Prostate gland (tissue), 2 donors: ENCODE data around the gene GRIK2. TPM values are rescaled to one million over a fixed set of nuclear protein-coding genes. Genes with fewer than 3 reads are reported as not detected.

Experiments used
- DNase-seq: peaks from one replicate; pipeline ENCODE4 v3.0.0-alpha.2; 2019; ENCODE audit warnings: low spot score
- H3K27ac ChIP-seq, 2 donors: fragments of 200-600 bp; sonication (generic); 2 replicates each; pipeline ENCODE4 v1.5.1; 2017 to 2019
- H3K27me3 ChIP-seq: fragments of 200-600 bp; sonication (generic); replicated peaks from 2 replicates; pipeline ENCODE4 v1.5.1; 2019; ENCODE audit not compliant: insufficient read depth
- H3K36me3 ChIP-seq, 2 donors: fragments of 200-600 bp; sonication (generic); 1 replicate in 1 of 2; 2 replicates in 1 of 2; pipeline versions ENCODE4 v1.5.1 to v1.8.1; 2017 to 2019
- H3K4me1 ChIP-seq: fragments of 200-600 bp; sonication (generic); replicated peaks from 2 replicates; pipeline ENCODE4 v1.5.1; 2019
- H3K4me3 ChIP-seq, 2 donors: fragments of 200-600 bp; sonication (generic); 2 replicates each; pipeline ENCODE4 v1.5.1; 2017 to 2019
- H3K9me3 ChIP-seq: fragments of 200-600 bp; sonication (generic); 2 replicates; pipeline ENCODE4 v1.5.1; 2017
- POLR2A ChIP-seq: fragments of 450-650 bp; IDR thresholded peaks from one replicate; pipeline ENCODE4 v1.6.1; 2016; ENCODE audit warnings: antibody characterized with exemption, mild to moderate bottlenecking
- POLR2AphosphoS5 ChIP-seq: sonication (generic); formaldehyde crosslinking; IDR thresholded peaks from one replicate; pipeline ENCODE4 v1.6.1; 2017; ENCODE audit warnings: antibody characterized with exemption
- WGBS: methylation state at CpG from one replicate; pipeline ENCODE4 v1.1.5; 2018; 5-methylcytosine and 5-hydroxymethylcytosine counted together
- intact Hi-C: fragments of 100-400 bp; cut with DNase I; formaldehyde crosslinking; loops from one replicate; pipeline ENCODE4 v1.14.2; 2022
- total RNA-seq, 2 donors: library from RNA; depleted of rRNA; stranded (reverse); fragments of >200 nt; gene quantifications; one replicate each; pipeline ENCODE4 v1.1.0, GENCODE V29; 2016
- TF ChIP-seq, protein P1 (sequence below), 4 experiments: fragments of 200-600 bp in 2 of 4; fragments of 450-650 bp in 2 of 4; sonication (generic) in 2 of 4; IDR thresholded peaks; 1 replicate in 3 of 4; 2 replicates in 1 of 4; pipeline ENCODE4 v1.5.1; 2016 to 2019; ENCODE audit warnings: antibody characterized with exemption in 4 of 4, mild to moderate bottlenecking in 2 of 4, moderate library complexity in 2 of 4

GRIK2 gene
- total RNA-seq, 2 donors from 2014 or later, result 2.6 to 15.7 TPM

DNA sequence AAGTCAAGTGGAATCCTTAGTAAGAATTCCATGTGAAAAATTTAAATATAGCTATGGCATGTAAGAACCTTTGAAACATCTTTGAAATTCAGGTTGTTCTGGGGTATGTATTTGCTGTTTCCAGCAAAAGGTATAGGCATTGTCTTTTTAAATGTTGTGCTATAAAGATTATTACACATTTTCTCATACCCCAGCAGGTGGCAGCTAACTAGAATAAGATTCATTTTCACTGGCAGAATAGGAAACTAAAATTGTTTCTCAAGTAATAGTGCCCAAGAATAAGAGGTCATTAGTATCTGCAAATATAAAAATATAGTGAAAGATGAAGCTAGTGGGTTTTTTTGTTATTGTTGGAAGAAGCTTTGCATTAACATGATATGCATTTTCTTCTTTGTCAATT, 1.8 kb downstream of the GRIK2 start:
- Histone ChIP-seq H3K4me1 (peaks cover 4% of the 10 kb centered on the region), H3K36me3 (no peaks in the 10 kb centered on the region), H3K27ac (no peak overlapping the region), H3K27me3 (peaks cover 5% of the 10 kb centered on the region), H3K4me3 (no peak overlapping the region), H3K9me3 (no peaks in the 10 kb centered on the region)
- DNase-seq, result no peak
- intact Hi-C loops, result no loop called here
- TF ChIP-seq POLR2AphosphoS5 (no peak), POLR2A (no peak)
- TF ChIP-seq, protein P1, sequence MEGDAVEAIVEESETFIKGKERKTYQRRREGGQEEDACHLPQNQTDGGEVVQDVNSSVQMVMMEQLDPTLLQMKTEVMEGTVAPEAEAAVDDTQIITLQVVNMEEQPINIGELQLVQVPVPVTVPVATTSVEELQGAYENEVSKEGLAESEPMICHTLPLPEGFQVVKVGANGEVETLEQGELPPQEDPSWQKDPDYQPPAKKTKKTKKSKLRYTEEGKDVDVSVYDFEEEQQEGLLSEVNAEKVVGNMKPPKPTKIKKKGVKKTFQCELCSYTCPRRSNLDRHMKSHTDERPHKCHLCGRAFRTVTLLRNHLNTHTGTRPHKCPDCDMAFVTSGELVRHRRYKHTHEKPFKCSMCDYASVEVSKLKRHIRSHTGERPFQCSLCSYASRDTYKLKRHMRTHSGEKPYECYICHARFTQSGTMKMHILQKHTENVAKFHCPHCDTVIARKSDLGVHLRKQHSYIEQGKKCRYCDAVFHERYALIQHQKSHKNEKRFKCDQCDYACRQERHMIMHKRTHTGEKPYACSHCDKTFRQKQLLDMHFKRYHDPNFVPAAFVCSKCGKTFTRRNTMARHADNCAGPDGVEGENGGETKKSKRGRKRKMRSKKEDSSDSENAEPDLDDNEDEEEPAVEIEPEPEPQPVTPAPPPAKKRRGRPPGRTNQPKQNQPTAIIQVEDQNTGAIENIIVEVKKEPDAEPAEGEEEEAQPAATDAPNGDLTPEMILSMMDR (IDR thresholded peaks at IDR 0.05), result no peak

DNA sequence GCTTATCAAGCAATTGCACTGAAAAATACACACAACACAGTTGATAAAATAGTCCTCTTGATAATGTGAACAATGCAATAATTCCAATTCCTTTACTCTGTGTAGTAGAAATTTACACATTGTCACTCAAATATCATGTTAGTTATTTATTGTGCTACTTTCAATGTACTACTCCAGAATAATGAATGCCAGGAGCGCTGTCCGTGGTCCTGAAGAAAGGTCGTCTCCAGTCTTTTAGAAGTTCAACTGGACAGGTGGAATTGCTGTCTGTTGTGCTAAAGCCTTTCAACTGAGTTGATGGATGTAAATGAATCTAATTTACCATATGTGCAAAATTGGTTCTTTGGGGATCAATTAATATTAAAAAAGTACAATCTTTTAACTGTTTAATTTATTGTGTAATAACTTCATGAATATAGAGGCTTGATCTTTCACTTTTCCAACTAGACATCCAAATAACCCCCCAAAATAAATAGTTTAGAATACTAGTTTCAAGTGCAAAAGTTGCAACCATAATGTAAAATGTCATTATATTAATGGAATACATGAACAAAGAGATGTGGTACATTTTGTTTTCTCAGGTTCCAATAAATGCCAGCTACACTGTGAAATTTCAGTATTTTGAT, 3.2 kb downstream of the GRIK2 start:
- H3K27me3 ChIP-seq, result peaks cover 5% of the 10 kb centered on the region
- H3K36me3 ChIP-seq, result no peaks in the 10 kb centered on the region
- intact Hi-C loops, result no loop called here
- peak; percentile 61 for DNase-seq
- no peak for TF ChIP-seq POLR2A
- TF ChIP-seq POLR2AphosphoS5, result peak; percentile 12
- TF ChIP-seq, protein P1 (IDR thresholded peaks at IDR 0.05), result no peak
- H3K9me3 ChIP-seq, result no peaks in the 10 kb centered on the region
- no peak overlapping the region for H3K4me3 ChIP-seq
- H3K27ac ChIP-seq, result no peak overlapping the region
- WGBS, result 9% methylated on average over 3 of the region's 3 CpGs
- H3K4me1 ChIP-seq, result peaks cover 4% of the 10 kb centered on the region

DNA sequence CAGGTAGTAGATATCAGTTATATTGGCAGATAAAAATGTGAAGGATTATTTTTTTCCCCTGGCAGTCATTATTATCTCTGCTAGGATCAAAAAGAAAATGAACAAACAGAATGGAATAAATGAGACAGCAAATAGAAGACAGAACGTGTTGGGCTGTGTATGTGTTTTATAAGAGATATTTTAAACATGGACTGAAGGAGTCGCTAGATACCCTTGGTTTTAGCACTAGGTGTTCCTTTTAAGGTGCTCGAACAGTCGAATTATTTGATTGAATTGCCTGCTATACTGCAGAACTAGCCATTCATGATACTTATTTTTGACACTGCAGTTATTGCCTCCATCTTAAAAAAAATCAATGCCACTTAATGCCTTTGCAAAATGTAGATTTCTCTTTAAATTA, 3.7 kb downstream of the GRIK2 start:
- Histone ChIP-seq H3K27ac (no peak overlapping the region), H3K9me3 (no peaks in the 10 kb centered on the region), H3K27me3 (peaks cover 3% of the 10 kb centered on the region), H3K36me3 (no peaks in the 10 kb centered on the region), H3K4me1 (peaks cover 4% of the 10 kb centered on the region), H3K4me3 (no peak overlapping the region)
- intact Hi-C loops, result no loop called here
- TF ChIP-seq, protein P1 (IDR thresholded peaks at IDR 0.05), result no peak
- TF ChIP-seq POLR2A, result no peak
- no peak for TF ChIP-seq POLR2AphosphoS5
- WGBS, result 36% methylated on average over 4 of the region's 4 CpGs
- DNase-seq, result no peak

DNA sequence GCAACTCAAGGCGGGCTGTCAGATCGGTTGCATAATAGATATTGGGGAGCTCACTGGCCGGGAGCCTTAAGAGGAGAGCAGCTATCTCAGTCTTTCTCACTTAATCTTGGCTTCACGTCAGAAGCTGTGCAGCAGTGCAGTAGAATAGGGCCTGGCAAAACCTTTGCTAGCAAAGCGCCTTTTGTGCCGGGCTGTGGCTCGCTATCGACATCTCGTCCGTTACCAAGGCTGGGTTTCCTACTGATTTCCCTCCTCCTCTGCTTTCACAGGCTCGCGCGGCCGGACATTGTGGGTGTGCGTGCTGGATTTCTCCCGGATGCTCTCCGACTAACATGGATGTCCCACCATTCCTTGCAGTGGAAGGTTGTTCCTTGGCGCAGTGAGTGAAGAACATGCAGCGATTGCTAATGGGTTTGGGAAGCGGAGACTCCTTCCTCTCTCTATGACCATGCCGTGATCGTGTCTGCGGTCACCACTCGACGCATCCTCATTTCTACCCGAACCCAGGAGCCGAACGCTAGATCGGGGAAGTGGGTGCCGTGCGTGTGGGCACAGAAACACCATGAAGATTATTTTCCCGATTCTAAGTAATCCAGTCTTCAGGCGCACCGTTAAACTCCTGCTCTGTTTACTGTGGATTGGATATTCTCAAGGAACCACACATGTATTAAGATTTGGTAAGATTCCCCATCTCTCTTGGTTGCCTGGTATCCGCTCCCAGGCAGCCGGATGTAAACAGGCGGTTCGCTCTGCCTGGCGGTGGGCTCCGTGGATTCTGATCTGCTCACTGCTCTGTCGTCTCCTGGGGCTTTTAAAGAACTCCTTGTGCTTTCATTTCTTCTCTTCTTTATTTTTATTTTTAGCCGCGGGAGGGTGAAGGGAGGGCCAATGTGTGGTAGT, 5.5 kb downstream of the GRIK2 start:
- no peaks in the 10 kb centered on the region for H3K36me3 ChIP-seq
- intact Hi-C loops, result no loop called here
- no peak overlapping the region for H3K4me3 ChIP-seq
- TF ChIP-seq POLR2AphosphoS5 (no peak), POLR2A (no peak)
- TF ChIP-seq, protein P1 (IDR thresholded peaks at IDR 0.05), result no peak
- no peaks in the 10 kb centered on the region for H3K27me3 ChIP-seq
- DNase-seq, result no peak
- no peak overlapping the region for H3K27ac ChIP-seq
- no peaks in the 10 kb centered on the region for H3K9me3 ChIP-seq
- WGBS, result 56% methylated on average over 43 of the region's 43 CpGs
- H3K4me1 ChIP-seq, result no peaks in the 10 kb centered on the region
